Gastrocnemius medialis (tissue), 4 donors: ENCODE results near the gene KDM4B.

ENCODE experiments used
- CTCF ChIP-seq, 5 experiments: fragments of 450-650 bp in 3 of 5; fragments of 200-600 bp in 2 of 5; sonication (generic) in 2 of 5; IDR thresholded peaks in 4 of 5; conservative IDR thresholded peaks in 1 of 5; 1 replicate in 4 of 5; 2 replicates in 1 of 5; pipeline ENCODE4 v1.5.1; 2016 to 2019; ENCODE audit warnings: antibody characterized with exemption in 5 of 5, mild to moderate bottlenecking in 3 of 5, moderate library complexity in 3 of 5
- POLR2A ChIP-seq, 2 donors: fragments of 450-650 bp; IDR thresholded peaks; one replicate each; pipeline ENCODE4 v1.6.1; 2017; ENCODE audit warnings: antibody characterized with exemption in 2 of 2, mild to moderate bottlenecking in 2 of 2, moderate library complexity in 2 of 2

GRCh38 chr19:5139583-5140325 is 170.8 kb downstream of the KDM4B start:
- TF ChIP-seq CTCF (IDR thresholded peaks at IDR 0.05 in 4 of 5, conservative IDR thresholded peaks at IDR 0.05 in 1 of 5): no peak
- TF ChIP-seq POLR2A (IDR thresholded peaks at IDR 0.05): no peak
